NB4 (cell line): Measurements from ENCODE around the gene MDM2.
"Not testable (repeated sequence)": the region's sequence is repeated elsewhere in the genome, so short reads cannot be mapped to it uniquely, and the experiment has no call there.

Experiments
- MAX ChIP-seq: IDR thresholded peaks from 2 replicates; pipeline ENCODE4 v1.6.1; 2011; ENCODE audit warnings: low read depth, low read length
- POLR2A ChIP-seq: IDR thresholded peaks from 2 replicates; pipeline ENCODE4 v1.6.1; 2011; ENCODE audit warnings: mild to moderate bottlenecking; ENCODE audit not compliant: insufficient read length; ENCODE audit errors: extremely low read depth
- TF ChIP-seq, protein P1 (sequence below): IDR thresholded peaks from one replicate; pipeline ENCODE4 v1.5.1; 2012; ENCODE audit warnings: low read depth, low read length

DNA sequence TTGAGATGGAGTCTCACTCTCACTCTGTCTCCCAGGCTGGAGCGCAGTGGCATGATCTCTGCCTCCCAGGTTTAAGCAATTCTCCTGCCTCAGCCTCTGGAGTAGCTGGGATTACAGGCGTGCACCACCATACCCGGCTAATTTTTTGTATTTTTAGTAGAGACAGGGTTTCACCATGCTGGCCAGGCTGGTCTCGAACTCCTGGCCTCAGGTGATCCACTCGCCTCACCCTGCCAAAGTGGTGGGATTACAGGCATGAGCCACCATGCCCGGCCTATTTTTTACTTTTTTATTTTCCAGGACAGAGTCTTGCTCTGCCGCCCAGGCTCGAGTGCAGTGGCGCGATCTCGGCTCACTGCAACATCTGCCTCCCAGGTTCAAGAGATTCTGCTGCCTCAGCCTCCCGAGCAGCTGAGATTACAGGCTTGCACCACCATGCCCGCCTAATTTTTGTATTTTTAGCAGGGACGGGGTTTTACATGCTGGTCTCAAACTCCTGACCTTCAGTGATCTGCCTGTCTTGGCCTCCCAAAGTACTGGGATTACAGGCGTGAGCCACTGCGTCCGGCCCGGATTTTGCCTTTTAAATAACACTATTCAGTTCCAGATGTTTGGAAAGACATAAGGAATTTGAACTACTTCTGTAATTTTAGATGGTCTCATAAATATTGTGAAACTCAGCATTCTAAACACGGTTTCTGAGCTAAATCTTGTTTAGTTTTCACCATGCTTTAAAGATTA is 4.9 kb upstream of the MDM2 start:
- TF ChIP-seq, protein P1, sequence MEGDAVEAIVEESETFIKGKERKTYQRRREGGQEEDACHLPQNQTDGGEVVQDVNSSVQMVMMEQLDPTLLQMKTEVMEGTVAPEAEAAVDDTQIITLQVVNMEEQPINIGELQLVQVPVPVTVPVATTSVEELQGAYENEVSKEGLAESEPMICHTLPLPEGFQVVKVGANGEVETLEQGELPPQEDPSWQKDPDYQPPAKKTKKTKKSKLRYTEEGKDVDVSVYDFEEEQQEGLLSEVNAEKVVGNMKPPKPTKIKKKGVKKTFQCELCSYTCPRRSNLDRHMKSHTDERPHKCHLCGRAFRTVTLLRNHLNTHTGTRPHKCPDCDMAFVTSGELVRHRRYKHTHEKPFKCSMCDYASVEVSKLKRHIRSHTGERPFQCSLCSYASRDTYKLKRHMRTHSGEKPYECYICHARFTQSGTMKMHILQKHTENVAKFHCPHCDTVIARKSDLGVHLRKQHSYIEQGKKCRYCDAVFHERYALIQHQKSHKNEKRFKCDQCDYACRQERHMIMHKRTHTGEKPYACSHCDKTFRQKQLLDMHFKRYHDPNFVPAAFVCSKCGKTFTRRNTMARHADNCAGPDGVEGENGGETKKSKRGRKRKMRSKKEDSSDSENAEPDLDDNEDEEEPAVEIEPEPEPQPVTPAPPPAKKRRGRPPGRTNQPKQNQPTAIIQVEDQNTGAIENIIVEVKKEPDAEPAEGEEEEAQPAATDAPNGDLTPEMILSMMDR = not testable (repeated sequence)
- TF ChIP-seq POLR2A, MAX: not testable (repeated sequence)
